Fibroblast of skin of abdomen (primary cell): ENCODE data around the gene GMPR2.
"Not testable (repeated sequence)": the region's sequence is repeated elsewhere in the genome, so short reads cannot be mapped to it uniquely, and the experiment has no call there.

Experiments
- DNase-seq: peaks from one replicate; pipeline ENCODE4 v3.0.0-alpha.2; 2013

Gene GMPR2

DNA sequence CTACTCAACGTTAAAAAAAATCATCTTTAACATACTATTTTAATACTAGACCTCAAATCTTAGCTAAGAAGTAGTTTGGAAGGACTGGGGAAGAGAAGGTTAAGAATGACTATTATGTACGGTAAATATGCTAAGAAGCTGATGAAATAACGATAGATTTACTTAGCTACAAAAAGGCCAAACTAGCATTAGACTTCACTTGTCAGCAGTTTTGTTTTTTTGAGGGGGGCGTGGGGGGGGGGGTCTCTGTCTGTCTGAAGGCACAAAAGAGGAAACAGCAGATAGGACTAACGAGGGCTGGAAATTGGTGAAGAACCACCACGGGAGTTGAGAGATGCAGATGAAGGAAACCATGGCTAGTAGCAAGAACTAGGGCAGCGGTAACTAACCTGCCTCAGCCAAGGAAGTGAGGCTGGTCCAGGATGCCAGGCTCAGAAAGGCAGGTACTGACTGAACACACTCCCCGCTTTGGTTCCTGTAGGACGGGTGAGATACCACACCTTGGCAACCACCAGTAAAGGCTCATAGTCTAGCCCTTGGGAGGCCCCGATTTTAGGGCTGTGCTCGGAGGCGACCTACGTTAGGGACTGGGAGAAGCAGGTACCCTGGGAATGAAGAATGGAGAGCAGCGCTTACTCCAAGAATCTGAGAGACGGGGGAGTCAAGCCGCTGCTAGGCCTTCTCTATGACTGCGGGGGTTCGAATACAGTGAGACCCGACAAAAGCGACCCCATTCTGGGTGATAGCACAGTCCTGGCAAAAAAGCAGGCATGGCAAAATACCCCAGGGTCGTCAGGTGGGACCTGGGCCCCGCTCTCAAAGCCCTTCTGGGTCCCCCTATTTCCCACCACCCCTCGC lies 1.2 kb upstream of the GMPR2 start:
- DNase-seq = no peak

DNA sequence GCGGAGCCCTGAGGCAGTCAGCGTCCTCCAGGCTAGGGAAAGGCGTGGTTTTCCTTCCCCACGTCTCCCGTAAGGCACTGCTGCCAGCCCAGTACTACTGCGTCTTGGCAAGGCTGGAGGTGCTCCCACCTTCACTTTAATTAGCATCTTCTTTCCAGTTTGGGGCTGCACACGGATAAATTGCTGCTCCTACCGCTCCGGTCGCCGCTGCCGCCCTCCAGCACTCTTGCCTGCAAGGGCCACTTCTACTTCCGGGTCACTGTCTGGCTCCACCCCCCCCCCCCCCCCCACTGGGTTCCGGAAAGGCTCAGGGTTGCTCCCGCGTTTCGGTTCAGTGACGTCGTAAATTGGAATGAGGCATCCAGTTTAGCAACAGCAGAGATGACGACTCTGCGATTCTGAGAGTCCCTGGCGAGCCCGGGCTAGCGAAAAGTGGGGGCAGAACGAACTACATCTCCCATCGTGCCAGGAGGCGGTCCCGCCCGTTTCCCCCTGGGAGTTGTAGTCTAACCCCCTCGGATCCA lies 546 bp upstream of the GMPR2 start, which contains the start of gene NEDD8:
Gene NEDD8, minus strand, starts transcription at position 247 of the 524 bp plus-strand sequence. Its CDS starts 100 bp downstream, at position 147.
- DNase-seq = peak; percentile 98

- no peak for DNase-seq
These were observed 773 bp downstream of the GMPR2 start for GRCh38 chr14:24233538-24233866.

- DNase-seq = no peak
These were observed 1.6 kb downstream of the GMPR2 start for GRCh38 chr14:24234095-24235005.

GRCh38 chr14:24235804-24236688 lies 3.3 kb downstream of the GMPR2 start:
- DNase-seq = no peak

GRCh38 chr14:24236689-24237462 lies 4.1 kb downstream of the GMPR2 start:
- DNase-seq = no peak

GRCh38 chr14:24237463-24237955 lies 4.8 kb downstream of the GMPR2 start:
- DNase-seq = no peak

DNA sequence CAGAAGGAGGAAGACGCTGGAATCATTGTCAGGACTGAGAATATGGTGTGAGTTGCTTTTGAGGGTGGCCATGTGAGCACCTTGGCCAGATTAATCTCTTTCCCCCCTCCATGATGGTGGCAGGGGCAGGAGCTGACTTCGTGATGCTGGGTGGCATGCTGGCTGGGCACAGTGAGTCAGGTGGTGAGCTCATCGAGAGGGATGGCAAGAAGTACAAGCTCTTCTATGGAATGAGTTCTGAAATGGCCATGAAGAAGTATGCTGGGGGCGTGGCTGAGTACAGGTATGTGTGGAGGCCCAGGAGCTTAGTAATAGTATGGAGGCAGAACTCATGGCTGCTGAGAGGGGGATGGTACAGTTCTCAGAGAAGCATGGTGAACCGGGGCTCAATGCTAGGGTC lies 5.4 kb downstream of the GMPR2 start:
- DNase-seq = no peak

GRCh38 chr14:24238527-24239037 lies 5.9 kb downstream of the GMPR2 start:
- DNase-seq = no peak

- no peak for DNase-seq
These were observed 7.6 kb downstream of the GMPR2 start for GRCh38 chr14:24240110-24240918.

DNA sequence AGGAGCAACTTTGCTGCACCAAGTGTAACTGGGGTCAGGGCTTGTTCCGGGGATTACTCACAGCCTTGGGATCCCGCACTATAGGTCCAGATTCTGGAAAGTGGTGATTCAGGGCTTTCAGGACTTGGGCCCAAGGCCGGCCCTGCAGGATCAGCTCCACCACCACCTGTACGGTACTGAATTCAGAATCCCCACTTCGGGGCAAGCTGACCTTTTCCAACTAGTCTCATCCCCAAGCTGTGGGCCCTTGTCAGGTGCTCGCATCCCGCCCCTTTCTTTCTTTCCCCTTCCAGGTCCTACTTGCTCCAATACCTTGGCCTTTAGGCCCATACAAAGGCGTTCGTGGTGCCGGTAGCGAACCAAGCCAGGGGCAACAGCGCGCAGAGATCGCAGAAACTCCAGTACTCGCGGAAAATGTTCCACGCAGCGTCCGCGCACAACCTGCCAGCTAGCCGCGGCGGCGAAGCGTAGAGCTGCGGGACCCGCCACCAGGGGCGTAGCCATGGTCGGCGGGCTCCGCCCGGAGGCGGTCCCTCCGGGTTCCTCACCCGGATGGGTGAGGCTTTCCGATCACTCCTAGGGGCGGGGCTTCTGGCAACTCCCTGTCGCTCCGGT lies 9.2 kb downstream of the GMPR2 start:
- DNase-seq = peak; percentile 92

DNA sequence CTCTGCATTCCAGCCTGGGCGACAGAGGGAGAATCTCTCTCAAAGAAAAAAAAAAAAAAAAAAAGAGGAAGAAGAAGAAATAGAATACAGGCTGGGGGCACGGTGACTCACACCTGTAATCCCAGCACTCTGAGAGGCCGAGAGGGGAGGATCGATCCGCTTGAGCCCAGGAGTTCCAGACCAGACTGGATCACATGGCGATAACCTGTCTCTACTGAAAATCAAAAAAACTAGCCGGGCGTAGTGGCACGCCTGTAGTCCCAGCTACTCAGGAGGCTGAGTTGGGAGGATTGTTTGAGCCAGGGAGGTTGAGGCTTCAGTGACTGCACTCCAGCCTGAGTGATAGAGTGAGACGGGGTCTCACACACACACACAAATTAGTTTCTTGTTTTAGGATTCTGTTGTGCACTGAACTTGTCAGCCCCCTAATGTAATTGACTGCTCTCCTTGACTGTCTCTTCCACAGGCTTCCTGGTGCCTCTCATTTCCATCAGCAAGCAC lies 10.7 kb downstream of the GMPR2 start:
- DNase-seq = peak; percentile 30

GRCh38 chr14:24245350-24245749 lies 12.6 kb downstream of the GMPR2 start:
- DNase-seq = not testable (repeated sequence)

DNA sequence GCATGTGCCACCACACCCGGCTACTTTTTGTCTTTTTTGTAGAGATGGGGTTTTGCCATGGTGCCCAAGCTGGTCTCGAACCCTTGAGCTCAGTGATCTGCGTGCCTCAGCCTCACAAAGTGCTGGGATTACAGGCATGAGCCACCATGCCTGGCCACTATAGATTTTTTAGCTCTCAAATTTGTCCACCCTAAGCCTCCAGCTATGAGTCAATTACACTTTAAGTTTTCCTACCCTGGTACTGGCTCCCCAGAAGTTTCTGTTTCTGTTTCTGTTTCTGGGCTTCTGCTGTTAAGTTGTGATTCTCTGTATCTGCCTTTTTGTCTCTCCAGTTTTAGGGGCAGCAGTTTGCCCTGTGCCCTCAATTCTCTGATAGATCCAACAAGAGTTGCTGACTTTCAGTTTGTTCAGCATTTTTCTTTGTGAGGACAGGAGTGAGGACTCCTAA lies 14.1 kb downstream of the GMPR2 start:
- no peak for DNase-seq

GRCh38 chr14:24247422-24247821 lies 14.7 kb downstream of the GMPR2 start:
- no peak for DNase-seq

GRCh38 chr14:24249230-24250021 lies 16.7 kb downstream of the GMPR2 start:
- DNase-seq = no peak

- DNase-seq = no peak
These were observed 17.6 kb downstream of the GMPR2 start for GRCh38 chr14:24250354-24250753.

- peak; percentile 31 for DNase-seq
These were observed 19.2 kb downstream of the GMPR2 start for GRCh38 chr14:24251880-24252288.
